Loucy (cell line): Measurements from ENCODE around the gene LRP10.
"Not testable (repeated sequence)": the region's sequence is repeated elsewhere in the genome, so short reads cannot be mapped to it uniquely, and the experiment has no call there.

ENCODE experiments used
- CTCF ChIP-seq: fragments of 200-600 bp; sonication (generic); conservative IDR thresholded peaks from 2 replicates; pipeline ENCODE4 v1.5.1; 2014; ENCODE audit warnings: mild to moderate bottlenecking, antibody characterized with exemption, low read length
- EZH2phosphoT487 ChIP-seq: fragments of 200-600 bp; IDR thresholded peaks from 2 replicates; pipeline ENCODE4 v1.6.1; 2018; ENCODE audit warnings: antibody characterized with exemption, mild to moderate bottlenecking, moderate library complexity, borderline replicate concordance

- not testable (repeated sequence) for TF ChIP-seq CTCF, EZH2phosphoT487
Measured at GRCh38 chr14:22852178-22852577, 19.4 kb upstream of the LRP10 start.
